SK-N-DZ (cell line): ENCODE results near the gene SRP9.

Experiments used
- DNase-seq: peaks from one replicate; pipeline ENCODE4 v3.0.0-alpha.2; 2015; ENCODE audit warnings: low spot score
- small RNA-seq, 2 experiments: library from RNA; depleted of rRNA; stranded (forward); fragments of <200 nt; gene quantifications; one replicate each; pipeline ENCODE3, GENCODE V24; 2014

SRP9 gene

DNA sequence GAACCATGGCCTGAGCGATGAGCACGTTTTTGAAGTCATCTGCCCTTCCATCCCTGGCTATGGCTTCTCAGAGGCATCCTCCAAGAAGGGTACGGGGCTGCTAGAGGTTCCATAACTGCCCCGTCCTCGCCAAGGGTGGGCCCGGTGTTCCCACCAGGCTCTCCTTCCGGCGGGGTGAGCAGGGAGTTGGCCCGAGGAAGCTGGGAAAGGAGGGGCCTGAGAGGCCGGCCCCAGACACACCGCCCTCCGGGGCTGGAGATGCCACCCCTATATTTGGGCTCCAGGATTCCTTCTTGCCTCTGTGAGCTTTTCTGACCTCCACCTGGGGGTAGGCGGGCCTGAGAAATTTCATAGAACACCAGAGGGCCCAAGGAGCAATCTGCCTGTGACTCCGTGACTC lies 61.2 kb downstream of the SRP9 start:
- no peak for DNase-seq

Small RNA genes within 50 kb of the gene (small RNA-seq; reads per million reads assigned to genes)
- gene RNU6-1304P = 0 reads per million in 2 experiments
